HepG2 (cell line): ENCODE data around the gene ALG14. TPM values are rescaled to one million over a fixed set of nuclear protein-coding genes. Genes with fewer than 3 reads are reported as not detected.

ENCODE experiments used
- CCAR2 ChIP-seq: fragments of 200-400 bp; formaldehyde crosslinking; optimal IDR thresholded peaks from 2 replicates; pipeline ENCODE3; 2018; ENCODE audit warnings: low read depth, mild to moderate bottlenecking, low read length, moderate library complexity
- CREBL2 ChIP-seq: sonication (generic); formaldehyde crosslinking; IDR thresholded peaks from 2 replicates; pipeline ENCODE4 v1.8.1; 2023; ENCODE audit warnings: missing genetic modification reagents, mild to moderate bottlenecking, borderline replicate concordance
- JUNB ChIP-seq: sonication (generic); formaldehyde crosslinking; IDR thresholded peaks from 2 replicates; pipeline ENCODE4 v1.8.0; 2022; ENCODE audit warnings: missing genetic modification reagents, mild to moderate bottlenecking, borderline replicate concordance
- REL ChIP-seq: sonication (generic); formaldehyde crosslinking; conservative IDR thresholded peaks from 2 replicates; pipeline ENCODE4 v1.8.0; 2022; ENCODE audit warnings: mild to moderate bottlenecking, missing genetic modification reagents, moderate library complexity
- SMARCE1 ChIP-seq: fragments of 450-650 bp; IDR thresholded peaks from 2 replicates; pipeline ENCODE4 v1.6.1; 2017; ENCODE audit warnings: borderline replicate concordance
- TEF ChIP-seq: sonication (generic); formaldehyde crosslinking; IDR thresholded peaks from 2 replicates; pipeline ENCODE4 v1.5.0; 2020; ENCODE audit warnings: missing genetic modification reagents
- ZBED4 ChIP-seq: sonication (generic); formaldehyde crosslinking; IDR thresholded peaks from 2 replicates; pipeline ENCODE4 v1.4.0; 2020; ENCODE audit warnings: missing genetic modification reagents, borderline replicate concordance
- ZHX2 ChIP-seq, 2 experiments: sonication (generic) in 1 of 2; formaldehyde crosslinking in 1 of 2; IDR thresholded peaks; 2 replicates each; pipeline versions ENCODE4 v1.6.1 to v1.9.0; 2014 to 2022; ENCODE audit warnings: antibody characterized with exemption in 1 of 2, borderline replicate concordance in 1 of 2, inconsistent platforms in 1 of 2, low read depth in 1 of 2, missing genetic modification reagents in 1 of 2
- ZNF530 ChIP-seq: sonication (generic); formaldehyde crosslinking; IDR thresholded peaks from 2 replicates; pipeline ENCODE4 v1.5.0; 2020; ENCODE audit warnings: low read depth, mild to moderate bottlenecking, missing genetic modification reagents
- ZNF816 ChIP-seq: sonication (generic); formaldehyde crosslinking; IDR thresholded peaks from 2 replicates; pipeline ENCODE4 v1.8.0; 2022; ENCODE audit warnings: missing genetic modification reagents, mild to moderate bottlenecking, borderline replicate concordance
- polyA plus RNA-seq, 8 experiments: library from polyadenylated mRNA; depleted of rRNA in 3 of 8; stranded (reverse) in 7 of 8; unstranded in 1 of 8; fragments of >200 nt; fragmentation: Illumina TruSeq in 4 of 8; extraction: Trizol in 4 of 8; gene quantifications; 2 replicates each; pipeline versions ENCODE4 v1.2.1 to v1.2.3, GENCODE V29; 2011 to 2016; ENCODE audit warnings: low read depth in 4 of 8, missing spikeins in 1 of 8, mixed read lengths in 1 of 8; ENCODE audit not compliant: insufficient read depth in 1 of 8
- total RNA-seq, 5 experiments: library from RNA; depleted of rRNA; stranded (reverse); fragments of >200 nt; fragmentation: Illumina TruSeq; extraction: Trizol; gene quantifications; 2 replicates each; pipeline ENCODE4 v1.2.3, GENCODE V29; 2016; ENCODE audit warnings: low read depth in 1 of 5

ALG14 gene
- total and polyA plus RNA-seq, 2 of the 13 experiments (the other 11 are each of a cell fraction or from before 2014, with no cell fraction given), result 4.5 to 12.7 TPM

- no peak for TF ChIP-seq ZBED4 (CRISPR knock-in tag)
- no peak for TF ChIP-seq CCAR2
- no peak for TF ChIP-seq CREBL2 (CRISPR knock-in tag)
- TF ChIP-seq TEF (CRISPR knock-in tag), result no peak
- TF ChIP-seq ZHX2 (IDR thresholded peaks at IDR 0.05; ENCODE audit: low read depth), result no peak
- TF ChIP-seq ZHX2 (CRISPR knock-in tag; IDR thresholded peaks at IDR 0.05; ENCODE audit: borderline replicate concordance), result no peak
- TF ChIP-seq ZNF816, result no peak
- TF ChIP-seq JUNB (CRISPR knock-in tag), result no peak
- TF ChIP-seq SMARCE1, result no peak
- no peak for TF ChIP-seq REL (CRISPR knock-in tag)
- TF ChIP-seq ZNF530 (CRISPR knock-in tag), result no peak
Measured at GRCh38 chr1:95007687-95008086, 65.1 kb downstream of the ALG14 start (continued).
